Measurements from ENCODE around the gene CD44.

DNA sequence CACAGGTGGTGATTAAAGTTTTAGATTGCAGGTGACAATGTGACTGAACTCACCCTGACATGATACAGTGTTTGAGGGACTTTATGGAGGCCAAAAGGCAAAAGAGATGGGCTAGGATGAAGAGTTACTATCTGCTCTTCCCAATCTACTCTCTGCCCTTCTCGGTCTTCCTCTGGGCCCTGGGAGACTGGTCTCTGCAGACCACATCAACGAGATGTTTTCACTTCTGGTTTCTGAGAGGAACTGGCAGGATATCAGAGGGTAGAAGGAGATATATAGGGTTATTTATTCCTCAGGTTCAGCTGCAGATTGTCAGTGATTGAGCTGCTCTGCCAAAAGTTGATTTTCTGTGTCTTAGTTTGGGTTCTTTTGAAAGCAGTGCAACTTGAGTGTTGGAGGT lies 32.4 kb upstream of the CD44 start:
- TF ChIP-seq CTCF (IDR thresholded peaks at IDR 0.05; ENCODE audit: low read depth, low read length, poor library complexity, severe bottlenecking): no peak
- no peak for TF ChIP-seq EZH2phosphoT487 (IDR thresholded peaks at IDR 0.05; ENCODE audit: borderline replicate concordance, low read length)
